ENCODE measurements around the gene PHF20.
"Not testable (repeated sequence)": the region's sequence is repeated elsewhere in the genome, so short reads cannot be mapped to it uniquely, and the experiment has no call there.

Gene PHF20

GRCh38 chr20:35773154-35773751 is 1.4 kb downstream of the PHF20 start:
- peak in 1 of 2 donors; percentile 25 for DNase-seq (ENCODE audit: extremely low read depth in 1 of 2, low read depth in 1 of 2)

- DNase-seq (ENCODE audit: extremely low read depth in 1 of 2, low read depth in 1 of 2) = no peak
These were observed 2.6 kb downstream of the PHF20 start for GRCh38 chr20:35774391-35774790.

GRCh38 chr20:35776513-35777101 is 4.8 kb downstream of the PHF20 start:
- no peak for DNase-seq (ENCODE audit: extremely low read depth in 1 of 2, low read depth in 1 of 2)

- DNase-seq (ENCODE audit: extremely low read depth in 1 of 2, low read depth in 1 of 2) = not testable (repeated sequence)
These were observed 12.0 kb downstream of the PHF20 start for GRCh38 chr20:35783811-35784210.

GRCh38 chr20:35785541-35785940 is 13.7 kb downstream of the PHF20 start:
- not testable (repeated sequence) for DNase-seq (ENCODE audit: extremely low read depth in 1 of 2, low read depth in 1 of 2)

GRCh38 chr20:35788796-35789195 is 17.0 kb downstream of the PHF20 start:
- DNase-seq (ENCODE audit: extremely low read depth in 1 of 2, low read depth in 1 of 2) = no peak

- DNase-seq (ENCODE audit: extremely low read depth in 1 of 2, low read depth in 1 of 2) = no peak
These were observed 19.3 kb downstream of the PHF20 start for GRCh38 chr20:35791097-35791496.

GRCh38 chr20:35791821-35792220 is 20.0 kb downstream of the PHF20 start:
- no peak for DNase-seq (ENCODE audit: extremely low read depth in 1 of 2, low read depth in 1 of 2)

GRCh38 chr20:35792740-35793139 is 20.9 kb downstream of the PHF20 start:
- DNase-seq (ENCODE audit: extremely low read depth in 1 of 2, low read depth in 1 of 2) = no peak

- DNase-seq (ENCODE audit: extremely low read depth in 1 of 2, low read depth in 1 of 2) = no peak
These were observed 24.8 kb downstream of the PHF20 start for GRCh38 chr20:35796571-35796970.

- no peak for DNase-seq (ENCODE audit: extremely low read depth in 1 of 2, low read depth in 1 of 2)
These were observed 30.1 kb downstream of the PHF20 start for GRCh38 chr20:35801865-35802264.

GRCh38 chr20:35806075-35806474 is 34.3 kb downstream of the PHF20 start:
- DNase-seq (ENCODE audit: extremely low read depth in 1 of 2, low read depth in 1 of 2) = no peak

- DNase-seq (ENCODE audit: extremely low read depth in 1 of 2, low read depth in 1 of 2) = no peak
These were observed 36.1 kb downstream of the PHF20 start for GRCh38 chr20:35807877-35808276.

GRCh38 chr20:35820715-35821114 is 48.9 kb downstream of the PHF20 start:
- DNase-seq (ENCODE audit: extremely low read depth in 1 of 2, low read depth in 1 of 2) = no peak

GRCh38 chr20:35821807-35822242 is 50.0 kb downstream of the PHF20 start:
- DNase-seq (ENCODE audit: extremely low read depth in 1 of 2, low read depth in 1 of 2) = no peak

- DNase-seq (ENCODE audit: extremely low read depth in 1 of 2, low read depth in 1 of 2) = no peak
These were observed 51.3 kb downstream of the PHF20 start for GRCh38 chr20:35823147-35823546.

- DNase-seq (ENCODE audit: extremely low read depth in 1 of 2, low read depth in 1 of 2) = no peak
These were observed 52.1 kb downstream of the PHF20 start for GRCh38 chr20:35823937-35824336.

GRCh38 chr20:35826397-35826998 is 54.7 kb downstream of the PHF20 start:
- no peak for DNase-seq (ENCODE audit: extremely low read depth in 1 of 2, low read depth in 1 of 2)

- DNase-seq (ENCODE audit: extremely low read depth in 1 of 2, low read depth in 1 of 2) = no peak
These were observed 56.6 kb downstream of the PHF20 start for GRCh38 chr20:35828434-35828833.

GRCh38 chr20:35828916-35829315 is 57.1 kb downstream of the PHF20 start:
- DNase-seq (ENCODE audit: extremely low read depth in 1 of 2, low read depth in 1 of 2) = no peak

GRCh38 chr20:35830264-35830663 is 58.4 kb downstream of the PHF20 start:
- DNase-seq (ENCODE audit: extremely low read depth in 1 of 2, low read depth in 1 of 2) = no peak

- DNase-seq (ENCODE audit: extremely low read depth in 1 of 2, low read depth in 1 of 2) = no peak
These were observed 59.2 kb downstream of the PHF20 start for GRCh38 chr20:35831029-35831428.
